Measurements from ENCODE around the gene SLC23A2.

DNA sequence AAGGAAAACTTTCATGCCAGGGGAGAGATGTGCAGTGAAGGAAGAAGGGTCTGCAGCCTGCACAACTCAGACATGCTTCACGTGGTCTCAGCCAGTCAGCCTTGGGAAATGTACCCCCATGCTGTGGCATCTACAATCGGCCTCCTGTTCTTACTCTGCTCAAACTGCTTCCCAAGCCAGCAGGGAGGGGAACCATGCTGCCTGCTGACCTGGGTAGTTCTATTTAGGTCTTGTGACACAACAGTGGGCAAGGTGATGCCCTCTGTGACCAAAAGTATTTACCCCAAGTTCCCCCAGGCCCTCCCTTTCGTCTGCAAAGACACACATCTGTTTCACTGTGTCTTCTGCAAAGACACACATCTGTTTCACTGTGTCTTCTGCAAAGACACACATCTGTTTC lies 106.9 kb downstream of the SLC23A2 start:
- TF ChIP-seq POLR2A (IDR thresholded peaks at IDR 0.05) (no peak), CTCF (IDR thresholded peaks at IDR 0.05) (no peak)
